NCI-H524 (cell line): ENCODE measurements around the gene IGLL1.

Source experiments
- DNase-seq, 2 experiments: peaks; one replicate each; lab custom pipeline; 2025; lab: John Stamatoyannopoulos, UW

The IGLL1 gene

GRCh38 chr22:23527971-23528740 lies 51.9 kb downstream of the IGLL1 start:
- no peak for DNase-seq

DNA sequence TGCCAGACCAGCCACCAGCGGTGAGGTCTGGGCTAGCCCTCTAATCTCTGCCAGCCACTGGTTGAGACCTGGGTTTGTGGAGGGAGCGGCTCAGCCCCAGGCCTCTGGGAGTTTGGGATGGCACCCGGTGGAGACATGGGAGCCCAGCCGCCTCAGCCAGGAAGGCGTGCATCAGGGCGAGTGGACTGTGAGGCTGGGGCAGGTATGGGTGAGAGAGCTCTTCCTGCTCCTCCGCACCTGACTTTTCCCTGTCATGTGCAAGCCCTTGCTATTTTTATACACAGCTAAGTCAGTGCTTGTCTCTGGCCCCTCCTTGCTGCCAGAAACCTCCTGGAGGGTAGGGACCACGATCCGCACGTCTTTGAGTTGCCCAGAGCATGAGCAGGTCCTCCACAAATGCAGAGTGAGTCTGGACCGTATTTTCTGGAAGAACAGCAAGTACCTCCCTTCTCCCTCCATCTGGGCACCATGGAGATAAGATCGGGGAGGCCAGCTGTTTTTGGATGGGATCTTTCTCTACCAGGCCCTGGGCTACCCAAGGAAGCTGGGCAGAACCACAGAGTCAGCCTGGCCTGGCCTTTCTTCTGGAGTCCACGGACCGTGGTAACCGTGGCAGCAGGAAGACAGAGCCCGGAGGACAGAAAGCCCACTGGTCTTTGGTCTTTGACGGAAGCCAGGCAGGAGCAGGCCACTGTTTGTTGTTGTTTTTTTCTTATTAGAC lies 53.3 kb downstream of the IGLL1 start:
- no peak for DNase-seq

- no peak for DNase-seq
These were observed 54.6 kb downstream of the IGLL1 start for GRCh38 chr22:23525510-23525909.

DNA sequence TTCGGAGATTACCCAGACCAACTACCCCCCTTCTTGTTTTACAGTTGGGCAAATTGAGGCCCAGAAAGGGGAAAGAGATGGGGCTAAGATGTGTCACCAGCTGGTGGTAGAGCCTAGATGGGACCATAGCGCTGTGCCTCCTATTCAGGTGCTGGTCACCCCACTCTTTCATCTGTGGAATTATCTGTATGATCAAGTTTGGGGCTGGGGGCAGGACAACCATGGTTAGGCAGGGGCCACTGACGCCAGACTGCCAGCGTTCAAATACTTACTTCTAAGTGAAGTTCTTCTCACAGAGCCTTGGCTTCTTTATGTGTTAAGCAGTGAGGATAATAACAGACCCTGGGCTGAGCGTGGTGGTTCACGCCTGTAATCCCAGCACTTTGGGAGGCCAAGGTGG lies 55.9 kb downstream of the IGLL1 start:
- DNase-seq, result no peak

- no peak for DNase-seq
These were observed 56.4 kb downstream of the IGLL1 start for GRCh38 chr22:23523713-23524112.
